Activated B cell treated with CpG ODN at 0.5 μM for 24 hours (primary cell): ENCODE data around the gene ENO2. TPM values are rescaled to one million over a fixed set of nuclear protein-coding genes. Genes with fewer than 3 reads are reported as not detected.

Experiments used
- ATAC-seq: fragments of 200-7000 bp; cut with Tn5 transposase; one replicate; pipeline ENCODE4 v1.10.0; 2021; ENCODE audit warnings: low read depth, mild to moderate bottlenecking, moderate library complexity
- CTCF ChIA-PET: fragments of 350-600 bp; sonication (Branson Sonifier 250); formaldehyde crosslinking; loops from one replicate; lab custom pipeline; 2021; ENCODE audit warnings: antibody characterized with exemption; lab: Charles Lee
- POLR2A ChIA-PET: fragments of 350-600 bp; sonication (Branson Sonifier 250); formaldehyde crosslinking; loops from one replicate; lab custom pipeline; 2021; ENCODE audit warnings: antibody characterized with exemption; lab: Charles Lee
- DNase-seq: peaks from one replicate; pipeline ENCODE4 v3.0.0; 2022
- H3K27ac Mint-ChIP-seq: one replicate; pipeline ENCODE4 v1.8.0; 2020; ENCODE audit warnings: mixed read lengths
- H3K27me3 Mint-ChIP-seq: one replicate; pipeline ENCODE4 v1.8.0; 2021; ENCODE audit warnings: mixed read lengths
- H3K36me3 Mint-ChIP-seq: one replicate; pipeline ENCODE4 v1.8.0; 2021; ENCODE audit warnings: low read depth, mixed read lengths
- H3K4me1 Mint-ChIP-seq: one replicate; pipeline ENCODE4 v1.8.0; 2021; ENCODE audit warnings: mixed read lengths
- H3K4me3 Mint-ChIP-seq: one replicate; pipeline ENCODE4 v1.8.0; 2020; ENCODE audit warnings: mild to moderate bottlenecking, mixed read lengths
- H3K9me3 Mint-ChIP-seq: one replicate; pipeline ENCODE4 v1.8.0; 2020; ENCODE audit warnings: mixed read lengths
- CTCF ChIP-seq: fragments of 200-600 bp; IDR thresholded peaks from one replicate; pipeline ENCODE4 v1.8.0; 2022; ENCODE audit warnings: antibody characterized with exemption, mild to moderate bottlenecking
- intact Hi-C: fragments of 100-400 bp; cut with micrococcal nuclease; formaldehyde crosslinking; loops from one replicate; pipeline ENCODE4 v1.15.1; 2024
- total RNA-seq: library from RNA; stranded (reverse); gene quantifications from 2 replicates; pipeline ENCODE4 v1.2.3, GENCODE V29; 2022

ENO2 gene
- total RNA-seq, 1 donor from 2014 or later = 31.0 TPM

- H3K27ac Mint-ChIP-seq = peak overlapping the region; percentile 96
- peaks cover 25% of the 10 kb centered on the region for H3K36me3 Mint-ChIP-seq
- ChIA-PET POLR2A (interaction anchor here (0.7 to 24.6 kb wide), 6 partner anchors 10 to 97 kb away, joined by 3 to 1516 read pairs (median 3); partner anchors contain the start of genes PTPN6 and USP5), CTCF (interaction anchor here (0.6 to 14.9 kb wide), 4 partner anchors 12 to 334 kb away, joined by 3 to 571 read pairs (median 7); partner anchors contain the start of gene SPSB2)
- intact Hi-C loops = no loop called here
- H3K4me3 Mint-ChIP-seq = peak overlapping the region; percentile 60
- no peaks in the 10 kb centered on the region for H3K27me3 Mint-ChIP-seq
- peaks cover 85% of the 10 kb centered on the region for H3K4me1 Mint-ChIP-seq
- no peaks in the 10 kb centered on the region for H3K9me3 Mint-ChIP-seq
- peak; percentile 0 for ATAC-seq
- TF ChIP-seq CTCF = no peak
- no peak for DNase-seq
Observed at GRCh38 chr12:6948873-6949594, 34.7 kb downstream of the ENO2 start.

GRCh38 chr12:6950401-6950801 lies 36.0 kb downstream of the ENO2 start:
- Mint-ChIP-seq H3K27ac (peak overlapping the region; percentile 96), H3K4me3 (peak overlapping the region; percentile 99), H3K27me3 (no peaks in the 10 kb centered on the region), H3K36me3 (peaks cover 38% of the 10 kb centered on the region), H3K9me3 (no peaks in the 10 kb centered on the region), H3K4me1 (peaks cover 85% of the 10 kb centered on the region)
- CTCF ChIA-PET = interaction anchor here (1.7 to 14.9 kb wide), 2 partner anchors 10 to 81 kb away, joined by 4 to 571 read pairs; no protein-coding TSS in a partner anchor
- DNase-seq = no peak
- no peak for TF ChIP-seq CTCF
- ATAC-seq = no peak
- intact Hi-C loops = loop anchor here (10.0 kb wide), 2 partner anchors 316 to 526 kb away; partner anchors contain the start of gene LPAR5
- POLR2A ChIA-PET = interaction anchor here (17.0 to 24.6 kb wide), 2 partner anchors 8 kb away, joined by 1516 read pairs; partner anchors contain the start of genes C12orf57, PTPN6 and RNU7-1

GRCh38 chr12:6950811-6951540 lies 36.6 kb downstream of the ENO2 start, which contains the start of gene PTPN6:
TSS of gene PTPN6 (plus strand) at chr12:6951356. CDS start at chr12:6951513, 157 bp downstream.
- DNase-seq = peak; percentile 70
- H3K9me3 Mint-ChIP-seq = no peaks in the 10 kb centered on the region
- ATAC-seq = peak; percentile 62
- H3K27ac Mint-ChIP-seq = peak within 1 kb of the TSS; percentile 96
- POLR2A ChIA-PET = interaction anchor here (0.6 to 24.6 kb wide), 11 partner anchors 8 to 227 kb away, joined by 3 to 1516 read pairs (median 5); partner anchors contain the start of genes C12orf57, COPS7A, PTPN6 and RNU7-1
- CTCF ChIA-PET = interaction anchor here (1.3 to 14.9 kb wide), 3 partner anchors 10 to 81 kb away, joined by 4 to 571 read pairs (median 5); partner anchors contain the start of gene SPSB2
- peaks cover 85% of the 10 kb centered on the region for H3K4me1 Mint-ChIP-seq
- H3K4me3 Mint-ChIP-seq = peak within 1 kb of the TSS; percentile 99
- no peak for TF ChIP-seq CTCF
- peaks cover 43% of the 10 kb centered on the region for H3K36me3 Mint-ChIP-seq
- intact Hi-C loops = loop anchor here (1.0 to 10.0 kb wide), 4 partner anchors 8 to 526 kb away; partner anchors contain the start of genes LPAR5 and RNU7-1
- no peaks in the 10 kb centered on the region for H3K27me3 Mint-ChIP-seq

GRCh38 chr12:6951551-6952120 lies 37.3 kb downstream of the ENO2 start:
- CTCF ChIA-PET = interaction anchor here (1.0 to 14.9 kb wide), 5 partner anchors 8 to 82 kb away, joined by 3 to 571 read pairs (median 5); partner anchors contain the start of genes C12orf57, RNU7-1 and SPSB2
- DNase-seq (no peak), ATAC-seq (no peak)
- TF ChIP-seq CTCF = no peak
- intact Hi-C loops = loop anchor here (1.0 to 10.0 kb wide), 4 partner anchors 8 to 527 kb away; partner anchors contain the start of genes LPAR5 and RNU7-1
- H3K27ac Mint-ChIP-seq = peak overlapping the region; percentile 96
- peaks cover 50% of the 10 kb centered on the region for H3K36me3 Mint-ChIP-seq
- H3K4me3 Mint-ChIP-seq = peak overlapping the region; percentile 99
- H3K9me3 Mint-ChIP-seq = no peaks in the 10 kb centered on the region
- no peaks in the 10 kb centered on the region for H3K27me3 Mint-ChIP-seq
- POLR2A ChIA-PET = interaction anchor here (0.6 to 24.6 kb wide), 13 partner anchors 7 to 228 kb away, joined by 3 to 1516 read pairs (median 5); partner anchors contain the start of genes C12orf57, COPS7A, PTPN6 and RNU7-1
- peaks cover 85% of the 10 kb centered on the region for H3K4me1 Mint-ChIP-seq
